ENCODE measurements around the gene NME3.

Gene NME3

DNA sequence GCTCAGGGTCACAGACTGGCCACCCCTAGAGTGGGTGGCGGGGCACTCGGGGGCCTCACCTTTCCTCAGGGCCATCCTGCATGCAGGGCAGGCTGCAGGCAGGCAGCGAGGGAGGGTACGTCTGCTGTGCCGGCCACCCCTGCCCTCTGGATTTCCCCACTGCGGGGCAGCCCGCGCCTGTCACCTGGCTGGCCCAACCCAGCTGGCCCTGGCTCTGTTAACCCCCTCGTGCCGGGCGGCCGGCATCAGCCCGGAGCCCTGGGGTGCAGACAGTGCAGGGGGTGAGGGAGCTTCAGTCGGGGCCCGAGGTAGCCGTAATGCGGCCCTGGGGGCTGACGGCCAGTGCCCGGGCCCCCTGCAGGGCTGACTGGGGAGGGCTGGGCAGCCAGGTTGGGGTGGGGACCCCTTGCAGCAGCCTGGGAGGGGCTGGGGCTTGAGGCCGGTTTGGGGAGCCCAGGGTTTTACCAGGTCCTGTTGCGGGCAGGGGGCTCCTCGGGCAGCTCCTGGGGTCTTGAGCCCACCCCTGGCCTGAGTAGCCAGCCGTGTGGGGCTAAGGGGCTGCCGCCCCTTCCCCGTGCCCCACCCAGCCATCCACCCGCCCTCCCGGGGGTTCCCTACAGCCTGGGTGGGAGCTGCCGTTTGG, 22.4 kb upstream of the NME3 start, which contains the start of gene IGFALS:
Gene IGFALS, minus strand, starts transcription at position 128 of the 643 bp plus-strand sequence. Its CDS starts 53 bp downstream, at position 75.
- DNase-seq = no peak

DNA sequence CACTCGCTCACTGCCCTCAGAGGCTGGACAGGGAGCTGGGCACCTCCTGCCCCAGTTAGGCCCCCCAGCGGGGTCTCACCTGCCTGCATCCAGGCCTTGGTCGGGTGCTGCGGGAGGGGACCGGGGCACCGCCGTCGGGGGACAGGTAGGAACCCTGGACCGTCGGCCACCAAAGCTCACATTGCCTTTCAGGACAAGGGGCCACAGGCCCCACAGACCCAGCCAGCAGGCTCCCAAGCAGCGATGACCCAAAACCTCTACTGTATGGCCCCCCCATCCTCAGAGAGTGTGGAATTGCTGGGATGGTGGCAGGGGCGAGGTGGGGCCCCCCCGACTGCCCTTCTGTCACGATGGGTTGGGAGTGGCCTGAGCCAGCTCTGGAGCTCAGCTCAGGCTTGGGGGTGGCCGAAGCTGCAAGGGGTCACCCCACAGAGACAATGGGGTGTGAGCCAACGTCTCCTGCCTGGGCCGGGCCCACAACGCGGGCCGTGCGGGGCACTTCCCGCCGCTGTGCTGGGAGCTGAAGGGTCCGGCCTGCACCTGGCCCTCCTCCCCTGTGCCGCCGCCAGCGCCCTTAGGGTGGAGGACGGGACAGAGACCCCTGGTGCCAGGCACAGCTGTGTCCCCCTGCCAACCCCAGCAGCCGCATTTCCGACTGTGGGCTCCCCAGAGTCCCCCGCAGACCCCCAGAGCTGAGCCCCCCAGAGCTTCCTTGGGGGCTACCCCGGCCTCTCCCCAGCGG, 21.7 kb upstream of the NME3 start:
- no peak for DNase-seq

DNA sequence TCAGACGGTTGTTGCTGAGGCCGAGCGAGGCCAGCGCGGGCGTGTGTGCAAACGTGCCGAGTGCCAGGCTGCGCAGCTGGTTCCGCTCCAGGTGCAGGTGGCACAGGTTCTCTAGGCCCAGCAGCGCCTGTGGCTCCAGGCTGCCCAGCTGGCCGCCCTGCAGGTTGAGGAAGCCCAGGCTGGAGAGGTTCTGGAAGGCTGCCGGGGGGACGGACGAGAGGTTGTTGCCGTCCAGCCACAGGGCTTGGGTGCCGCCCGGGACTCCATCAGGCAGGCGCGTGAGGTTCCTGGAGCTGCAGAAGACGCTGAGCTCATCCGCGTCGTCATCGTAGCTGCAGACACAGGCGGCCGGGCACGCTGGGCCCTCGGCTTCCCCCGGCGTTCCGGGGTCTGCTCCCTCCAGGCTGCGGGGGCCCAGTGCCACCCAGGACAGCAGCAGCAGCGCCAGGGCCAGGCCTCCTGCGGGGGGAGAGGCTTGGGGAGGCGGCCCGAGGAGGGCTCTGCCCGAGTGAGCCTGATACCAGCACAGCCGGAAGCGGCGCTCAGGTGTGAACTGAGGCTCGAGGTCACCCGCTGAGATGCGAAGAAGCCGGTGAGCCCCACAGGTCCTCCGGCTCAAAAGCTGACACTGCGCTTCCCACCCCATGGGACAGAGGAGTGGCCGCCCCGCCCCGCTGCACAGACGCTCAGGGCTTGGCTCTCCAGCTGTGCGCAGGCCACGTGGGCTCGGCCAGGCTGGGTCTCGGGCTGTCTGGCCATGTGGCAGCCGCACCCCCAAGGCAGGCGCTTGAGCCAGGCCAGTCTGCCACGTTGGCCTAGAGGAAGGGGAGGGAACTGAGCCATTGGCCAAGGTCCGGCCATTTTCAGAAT, 20.8 kb upstream of the NME3 start:
- DNase-seq = no peak

DNA sequence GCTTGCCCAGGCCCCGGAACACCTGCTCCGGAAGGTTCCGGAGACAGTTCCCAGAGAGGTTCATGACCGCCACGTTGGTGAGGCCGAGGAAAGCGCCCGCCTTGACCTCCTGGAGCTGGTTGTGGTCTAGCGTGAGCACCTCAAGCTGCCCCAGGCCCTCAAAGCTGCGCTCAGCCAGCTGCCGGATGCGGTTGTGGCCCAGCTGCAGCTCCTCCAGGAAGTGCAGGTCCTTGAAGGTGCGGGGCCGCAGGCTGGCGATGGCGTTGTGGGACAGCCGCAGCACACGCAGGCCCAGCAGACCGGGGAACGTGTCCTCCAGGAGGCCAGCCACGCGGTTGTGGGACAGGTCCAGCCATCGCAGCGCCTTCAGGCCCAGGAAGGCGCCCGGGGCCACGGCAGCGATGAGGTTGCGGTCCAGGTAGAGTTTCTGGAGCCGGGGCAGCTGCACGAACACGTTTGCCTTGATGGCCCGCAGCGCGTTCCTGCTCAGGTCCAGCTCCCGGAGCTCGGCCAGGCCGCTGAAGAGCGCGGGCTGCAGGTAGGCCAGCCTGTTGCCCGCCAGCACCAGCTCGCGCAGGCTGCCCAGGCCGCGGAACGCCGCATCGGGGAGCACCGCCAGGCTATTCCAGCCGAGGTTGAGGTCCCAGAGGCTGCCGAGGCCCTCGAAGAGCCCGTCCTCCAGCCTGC, 20.1 kb upstream of the NME3 start:
- peak; percentile 1 for DNase-seq

DNA sequence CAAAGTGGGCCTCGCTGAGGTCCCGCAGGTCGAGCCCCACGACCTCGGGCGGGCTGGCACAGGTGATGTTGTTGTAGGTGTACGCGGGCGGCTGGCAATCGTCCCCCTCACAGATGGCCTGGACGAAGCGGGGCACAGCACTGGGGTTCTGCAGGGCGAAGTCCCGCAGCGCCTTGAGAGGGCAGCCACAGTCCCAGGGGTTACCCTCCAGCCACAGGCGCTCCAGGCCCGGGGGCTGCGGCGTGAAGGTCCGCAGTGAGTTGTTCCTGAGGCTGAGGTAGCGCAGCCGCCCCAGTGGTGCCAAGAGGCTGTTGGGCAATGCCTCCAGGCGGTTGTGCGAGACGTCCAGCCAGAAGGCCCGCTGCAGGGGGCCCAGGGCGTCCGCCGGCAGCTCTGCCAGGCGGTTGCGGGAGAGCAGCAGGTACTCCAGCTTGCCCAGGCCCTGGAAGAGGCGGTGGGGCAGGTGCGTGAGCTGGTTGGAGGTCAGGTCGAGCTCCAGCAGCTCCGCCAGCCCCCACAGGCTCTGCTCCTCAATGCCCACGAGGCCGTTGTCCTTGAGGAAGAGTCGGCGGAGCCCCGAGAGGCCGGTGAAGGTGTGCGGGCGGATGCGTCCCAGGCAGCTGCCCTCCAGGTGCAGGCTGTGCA, 19.4 kb upstream of the NME3 start:
- no peak for DNase-seq

DNA sequence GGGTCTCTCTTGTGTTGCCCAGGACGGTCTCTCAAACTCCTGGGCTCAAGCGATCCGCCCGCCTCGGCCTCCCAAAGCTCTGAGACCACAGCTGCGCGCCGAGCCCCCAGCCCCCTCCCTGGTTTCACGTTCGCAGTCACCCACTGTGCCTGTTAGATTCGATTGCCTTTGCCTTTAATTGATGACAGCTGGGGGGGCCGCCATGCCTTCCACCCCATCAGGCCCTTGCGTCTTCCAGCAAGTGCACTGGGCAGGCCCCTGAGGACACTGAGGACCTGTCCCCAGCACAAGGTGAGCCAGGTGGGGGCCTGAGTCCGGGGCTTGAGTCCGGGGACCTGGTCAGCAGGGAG, 18.9 kb upstream of the NME3 start:
- DNase-seq = no peak

DNA sequence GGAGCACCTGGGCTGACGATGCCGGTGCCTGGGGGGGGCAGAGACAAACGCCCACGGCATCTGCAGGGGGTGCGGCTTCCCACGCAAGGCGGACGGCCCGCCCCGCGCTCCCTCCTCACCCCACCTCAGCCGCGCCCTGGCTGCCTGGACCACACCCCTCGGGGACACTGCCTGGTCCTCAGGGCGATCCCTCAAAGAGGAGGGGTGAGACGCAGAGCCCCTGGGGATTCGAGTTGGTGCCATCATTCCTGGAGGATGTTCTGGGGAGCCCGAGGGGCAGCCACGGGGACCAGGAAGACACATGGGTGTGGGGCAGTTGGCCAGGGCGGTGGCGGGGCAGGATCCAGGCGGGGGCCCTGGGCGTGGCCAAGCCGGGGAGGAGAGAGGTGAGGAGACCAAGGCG, 18.3 kb upstream of the NME3 start:
- DNase-seq = peak; percentile 1

DNA sequence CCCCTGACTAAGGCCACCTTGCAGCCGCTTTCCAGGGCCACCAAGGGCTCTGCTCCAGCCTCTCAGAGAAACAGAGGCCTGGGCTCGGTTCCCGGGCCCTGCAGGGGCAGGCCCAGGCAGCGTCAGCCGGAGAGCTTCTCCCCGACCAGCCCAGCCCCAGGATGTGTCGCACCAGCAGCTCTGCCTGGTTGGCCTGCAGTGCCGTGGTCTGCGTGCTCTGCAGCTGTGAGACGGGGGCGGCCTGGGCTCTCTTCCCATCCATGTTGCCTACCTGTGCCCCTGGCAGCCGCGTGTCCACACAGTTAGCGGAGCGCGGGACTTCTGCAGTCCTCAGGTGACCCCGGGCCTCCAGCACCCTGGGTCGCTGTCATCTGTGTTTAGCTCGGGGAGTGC, 17.4 kb upstream of the NME3 start:
- DNase-seq = no peak

DNA sequence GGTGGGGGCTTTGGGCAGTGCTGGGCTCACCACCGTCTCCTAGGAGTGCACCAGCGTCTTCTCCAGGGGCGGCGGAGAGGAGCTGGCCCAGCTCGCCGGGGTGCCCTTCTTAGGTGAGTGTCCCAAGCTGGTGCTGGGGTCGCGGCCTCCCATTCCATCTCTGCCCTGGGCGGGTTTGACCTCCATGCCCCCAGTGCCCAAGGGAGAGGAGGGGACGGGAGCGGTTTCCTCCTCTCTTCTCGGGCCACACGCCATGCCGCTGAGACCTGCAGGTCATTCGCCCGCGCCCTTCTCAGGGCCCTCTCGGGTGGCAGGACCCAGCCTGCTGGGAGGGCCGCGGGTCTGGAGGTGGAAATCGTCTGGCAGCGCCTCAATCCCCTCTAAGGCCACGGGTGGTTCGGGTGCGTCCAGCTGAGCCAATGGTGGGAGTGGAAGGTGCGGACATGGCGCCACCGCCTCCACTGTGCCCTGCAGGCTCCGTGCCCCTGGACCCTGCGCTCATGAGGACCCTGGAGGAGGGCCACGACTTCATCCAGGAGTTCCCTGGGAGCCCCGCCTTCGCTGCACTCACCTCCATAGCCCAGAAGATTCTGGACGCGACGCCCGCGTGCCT, 16.9 kb upstream of the NME3 start:
- peak; percentile 1 for DNase-seq

DNA sequence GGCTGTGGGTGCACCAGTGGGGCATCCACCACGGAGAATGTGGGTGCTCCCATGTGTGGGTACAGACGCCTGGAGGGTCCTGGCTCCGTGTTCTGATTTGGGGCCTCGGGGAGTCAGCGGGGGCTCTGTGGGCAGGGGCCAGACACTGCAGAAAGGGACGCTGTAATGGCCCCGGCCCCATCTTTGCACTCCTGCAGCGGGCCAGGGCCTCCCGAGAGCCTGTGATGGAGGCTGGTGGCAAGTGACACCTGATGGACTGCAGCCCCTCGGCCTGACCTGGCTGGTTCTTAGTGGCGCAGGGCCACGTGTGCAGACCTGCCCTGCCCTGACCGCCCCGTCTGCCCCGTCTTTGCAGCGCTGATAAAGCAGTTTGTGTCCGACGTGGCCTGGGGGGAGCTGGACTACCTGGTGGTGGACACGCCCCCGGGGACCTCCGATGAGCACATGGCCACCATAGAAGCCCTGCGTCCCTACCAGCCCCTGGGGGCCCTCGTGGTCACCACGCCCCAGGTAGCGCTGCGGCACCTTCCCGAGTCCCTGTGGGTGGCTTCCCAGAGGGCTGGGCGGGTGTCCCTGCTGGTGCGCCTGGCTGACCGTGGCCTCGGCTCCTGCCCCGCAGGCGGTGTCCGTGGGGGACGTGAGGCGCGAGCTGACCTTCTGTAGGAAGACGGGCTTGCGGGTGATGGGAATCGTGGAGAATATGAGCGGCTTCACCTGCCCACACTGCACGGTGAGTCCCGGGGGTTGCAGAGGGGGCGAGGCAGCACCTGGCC, 16.2 kb upstream of the NME3 start:
- DNase-seq = peak; percentile 1

DNA sequence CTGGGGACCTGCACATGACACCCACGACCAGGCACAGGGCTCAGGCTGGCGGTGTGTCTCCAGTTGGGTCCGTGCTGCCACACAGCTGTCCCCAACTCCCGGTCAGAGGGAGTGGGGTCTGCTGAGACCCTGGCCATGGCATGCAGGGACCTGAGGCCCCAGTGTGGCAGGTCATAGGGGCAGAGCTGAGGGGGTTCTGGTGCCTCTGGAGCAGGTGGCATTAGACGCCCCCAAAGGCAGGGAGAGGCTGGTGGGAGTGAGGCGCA, 15.6 kb upstream of the NME3 start:
- DNase-seq = no peak

DNA sequence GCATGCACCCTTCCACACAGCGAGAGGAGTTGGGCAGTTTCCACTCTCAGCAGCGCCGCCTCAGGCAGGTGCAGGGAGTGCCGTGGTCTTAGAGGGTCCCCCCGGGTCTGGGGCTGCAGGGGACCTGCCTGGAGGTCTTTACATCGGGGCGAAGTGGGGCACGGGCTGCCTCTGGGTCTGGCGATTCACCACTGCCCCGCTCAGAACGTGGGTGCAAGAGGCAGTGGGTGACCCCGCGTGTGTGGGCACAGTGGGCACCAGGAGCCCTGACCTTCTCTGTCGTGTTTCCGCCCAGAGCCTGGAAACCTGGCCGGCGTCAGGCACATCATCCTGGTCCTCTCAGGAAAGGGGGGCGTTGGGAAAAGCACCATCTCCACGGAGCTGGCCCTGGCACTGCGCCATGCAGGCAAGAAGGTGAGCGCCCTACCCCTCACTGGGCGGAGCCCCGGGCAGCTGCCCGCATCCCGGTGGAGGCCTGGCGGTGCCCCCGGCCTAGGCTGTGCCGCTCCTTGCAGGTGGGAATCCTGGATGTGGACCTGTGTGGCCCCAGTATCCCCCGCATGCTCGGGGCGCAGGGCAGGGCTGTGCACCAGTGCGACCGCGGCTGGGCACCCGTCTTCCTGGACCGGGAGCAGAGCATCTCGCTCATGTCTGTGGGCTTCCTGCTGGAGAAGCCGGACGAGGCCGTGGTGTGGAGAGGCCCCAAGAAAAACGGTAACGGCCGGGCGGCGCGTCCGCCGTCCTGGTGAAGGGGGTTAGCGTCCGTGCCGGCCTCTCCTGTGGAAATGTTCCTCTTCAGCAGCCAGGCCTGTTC, 15.1 kb upstream of the NME3 start:
- DNase-seq = no peak

DNA sequence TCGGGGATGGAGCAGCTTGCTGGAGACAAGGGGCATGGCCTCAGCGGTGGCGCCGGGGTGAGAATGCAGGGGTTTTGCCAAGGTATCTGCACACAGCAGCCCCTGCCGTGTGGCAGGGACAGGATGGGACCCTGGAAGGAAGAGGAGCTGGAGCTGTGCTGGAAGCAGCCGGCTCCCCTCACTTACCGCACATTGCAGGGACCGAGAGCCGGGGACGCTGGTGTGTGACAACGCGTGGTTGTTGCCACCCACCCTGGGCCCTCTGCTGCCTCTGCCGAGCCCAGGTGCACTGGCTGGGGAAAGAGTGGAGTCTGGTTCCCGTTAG, 14.5 kb upstream of the NME3 start:
- peak; percentile 1 for DNase-seq

DNA sequence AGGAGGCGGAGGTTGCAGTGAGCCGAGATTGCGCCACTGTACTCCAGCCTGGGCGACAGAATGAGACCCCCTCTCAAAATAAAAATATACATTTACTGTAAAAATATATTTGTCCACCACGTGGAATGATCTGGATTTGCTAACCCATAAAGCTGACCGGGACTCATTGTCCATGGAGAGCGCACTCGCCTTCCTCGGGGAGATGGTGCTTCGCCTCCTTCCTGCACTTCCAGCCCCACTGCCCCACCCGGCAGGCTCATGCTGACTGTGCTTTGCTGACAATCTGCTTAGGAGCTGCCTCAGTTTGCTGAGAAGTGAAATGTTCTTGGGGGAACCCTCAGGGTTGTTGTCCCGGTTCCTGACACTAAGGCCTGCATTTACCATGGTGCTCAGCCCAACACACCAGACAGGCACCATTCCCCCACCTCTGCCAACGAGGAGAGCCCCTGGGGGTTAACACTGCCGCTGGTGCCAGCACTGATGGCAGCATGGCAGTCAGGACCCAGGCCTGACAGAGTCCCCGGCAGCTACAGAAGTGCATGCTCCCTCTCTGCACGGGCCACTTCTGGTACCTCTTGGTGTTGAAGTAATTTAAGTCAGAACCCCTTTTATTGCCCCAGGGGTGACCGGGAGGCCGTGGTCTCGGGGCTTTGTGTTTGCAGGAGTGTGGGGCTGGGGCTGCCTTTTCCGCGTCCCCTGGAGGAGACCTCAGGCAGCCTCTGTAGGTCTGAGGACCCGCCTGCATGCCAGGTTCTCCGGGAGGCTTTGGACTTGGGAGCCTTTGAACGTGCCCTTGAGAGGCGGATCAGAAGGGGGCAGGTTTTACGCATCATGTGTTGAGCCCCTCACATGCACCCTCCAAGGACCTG, 13.9 kb upstream of the NME3 start:
- no peak for DNase-seq

DNA sequence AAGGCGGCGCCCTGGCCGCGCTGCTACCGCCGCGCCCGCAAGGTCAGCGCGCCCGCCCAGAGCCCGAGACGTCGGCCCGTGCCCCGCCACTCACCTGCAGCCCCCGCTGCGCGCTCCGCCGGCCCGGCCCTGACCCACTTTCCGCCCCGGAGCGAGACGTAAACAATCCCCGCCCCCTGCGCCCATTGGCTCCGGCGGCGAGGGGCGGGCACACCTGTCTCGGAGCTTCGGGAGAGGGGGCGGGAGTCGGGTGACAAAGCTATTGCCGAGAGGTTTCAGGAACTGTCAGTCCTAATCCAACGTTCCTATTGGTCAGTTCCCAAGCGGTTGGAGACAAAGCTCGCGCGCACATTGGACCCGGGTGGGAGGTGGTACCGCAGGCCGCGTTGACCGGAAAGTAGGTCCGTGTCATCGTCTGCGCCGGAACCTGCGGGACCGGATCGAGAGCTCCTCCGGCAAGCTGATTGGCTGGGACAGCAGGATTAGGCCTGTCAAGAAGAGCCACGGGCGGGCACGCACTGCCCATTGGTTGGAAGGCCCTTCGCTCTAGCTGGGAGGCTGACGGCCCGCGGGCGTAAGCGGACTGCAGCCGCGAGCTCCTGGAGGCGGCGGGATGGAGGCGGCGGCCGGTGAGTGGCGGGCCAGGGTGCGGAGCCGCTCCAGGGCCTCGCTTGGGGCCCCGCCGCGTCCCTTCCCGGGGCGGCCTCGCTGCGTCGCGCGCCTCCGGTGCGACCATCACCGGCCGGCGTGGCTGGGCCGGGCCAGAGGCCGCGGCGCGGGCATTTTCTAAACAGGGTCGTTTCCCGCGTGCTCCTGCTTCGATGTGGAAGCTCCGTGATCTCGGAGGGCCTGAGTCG, 11.3 kb upstream of the NME3 start, which contains the start of the genes NUBP2 and SPSB3:
Gene NUBP2, plus strand, starts transcription at position 553 of the 857 bp plus-strand sequence. Its CDS starts 61 bp downstream, at position 614.
Gene SPSB3, minus strand, starts transcription at position 164 of the 857 bp plus-strand sequence. CDS start 1,088 bp downstream, outside the sequence.
- peak; percentile 96 for DNase-seq

DNA sequence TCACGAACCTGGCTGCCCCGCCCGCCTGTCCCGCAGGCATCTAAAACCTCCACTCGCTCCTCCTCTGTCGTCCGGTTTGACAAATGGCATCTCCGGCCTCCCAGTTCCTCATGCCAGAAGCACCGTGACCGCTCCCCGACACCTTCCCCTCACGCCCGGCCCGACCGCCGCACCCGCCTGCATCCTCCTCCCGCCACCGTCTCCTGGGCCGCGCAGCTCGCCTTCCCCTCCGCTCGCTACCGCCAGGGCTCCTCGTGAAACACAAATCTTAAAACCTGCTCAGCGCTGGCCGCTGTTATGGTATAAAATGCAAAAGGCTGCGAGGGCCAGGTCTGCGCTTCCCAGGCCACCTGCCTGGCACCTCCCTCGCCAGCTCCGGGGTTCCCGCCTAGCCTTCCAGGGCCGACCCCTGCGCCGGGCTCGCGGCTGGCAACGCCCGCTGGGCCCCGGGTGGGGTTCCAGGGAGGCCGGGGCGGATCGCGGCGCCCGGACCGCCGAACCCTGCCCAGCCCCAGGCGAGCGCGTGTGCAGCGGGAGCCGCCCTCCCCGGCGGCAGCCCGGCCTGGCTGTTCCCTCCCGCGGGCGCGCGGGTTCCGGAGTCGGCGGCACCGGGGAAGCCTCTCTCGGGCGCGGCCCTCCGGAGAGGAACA, 10.5 kb upstream of the NME3 start:
- DNase-seq = peak; percentile 36

DNA sequence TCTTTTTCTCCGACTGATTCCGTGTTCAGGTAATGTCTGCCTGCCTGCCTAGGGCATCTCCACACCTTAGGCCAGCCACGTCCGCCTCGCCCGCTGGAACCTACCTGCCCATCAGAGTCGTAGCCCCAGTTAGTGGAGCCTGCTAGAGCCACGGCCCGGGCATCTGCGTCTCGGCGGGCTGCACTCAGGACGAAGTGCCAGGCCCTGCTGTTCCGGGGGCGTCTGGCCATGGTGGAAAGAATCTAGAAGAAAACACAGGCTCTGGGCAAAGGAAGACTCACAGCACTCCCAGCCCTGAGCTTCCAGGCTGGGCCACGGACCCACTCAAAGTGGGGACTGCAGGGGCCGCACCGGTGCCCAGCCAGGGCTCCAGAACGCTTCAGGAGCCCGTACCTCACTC, 9.9 kb upstream of the NME3 start:
- DNase-seq = no peak

DNA sequence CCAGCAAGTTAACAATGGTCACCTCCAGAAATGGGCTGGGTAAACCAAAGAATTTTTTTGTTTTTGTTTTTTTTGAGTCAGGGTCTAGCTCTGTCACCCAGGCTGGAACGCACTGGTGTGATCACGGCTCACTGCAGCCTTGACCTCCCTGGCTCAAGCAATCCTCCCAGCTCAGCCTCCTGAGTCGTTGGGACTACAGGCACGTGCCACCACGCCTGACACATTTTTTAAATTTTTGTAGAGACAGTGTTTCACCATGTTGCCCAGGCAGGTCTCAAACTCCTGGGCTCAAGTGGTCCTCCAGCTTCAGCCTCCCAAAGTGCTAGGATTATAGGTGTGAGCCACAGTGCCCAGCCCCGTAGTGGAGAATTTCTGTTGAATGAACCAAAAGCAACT, 9.3 kb upstream of the NME3 start:
- DNase-seq = no peak

All from stimulated activated CD4-positive, alpha-beta T cell treated with anti-CD3 and anti-CD28 coated beads, Interleukin-4, amount 100 ng/mL, for 1 hour (primary cell).